ENCODE measurements around the gene PRRX2. TPM values are rescaled to one million over a fixed set of nuclear protein-coding genes. Genes with fewer than 3 reads are reported as not detected.
A peak's percentile ranks its signal among the peaks of the same experiment; 100 is the strongest.

PRRX2 gene
- 1 to 10 TPM; 1.7 to 9.3 (median 3.9) TPM for polyA plus RNA-seq (ENCODE audit: insufficient read length in 10 of 10)
- long read RNA-seq, donor 1, partial matches to known transcripts = 0 of 4 reads
- long read RNA-seq, donor 1, other reads (novel, unspliced or antisense) = 0 of 4 reads
- long read RNA-seq, donor 2, partial matches to known transcripts = 0 of 4 reads
- long read RNA-seq, donor 2, other reads (novel, unspliced or antisense) = 0 of 4 reads
- long read RNA-seq, donor 3 = 0 reads
- long read RNA-seq, donor 4, partial matches to known transcripts = 0 of 2 reads
- long read RNA-seq, donor 4, other reads (novel, unspliced or antisense) = 0 of 2 reads
- long read RNA-seq, donor 5, partial matches to known transcripts = 0 of 2 reads
- long read RNA-seq, donor 5, other reads (novel, unspliced or antisense) = 0 of 2 reads
- long read RNA-seq, donor 6, transcript PRRX2-201 (4 exons, 1,311 nt) = major isoform, 9 of 9 reads
- long read RNA-seq, donor 6, partial matches to known transcripts = 0 of 9 reads
- long read RNA-seq, donor 6, other reads (novel, unspliced or antisense) = 0 of 9 reads
- long read RNA-seq, donor 7, partial matches to known transcripts = 0 of 3 reads
- long read RNA-seq, donor 7, other reads (novel, unspliced or antisense) = 0 of 3 reads
- long read RNA-seq, donor 8, transcript PRRX2-201 (4 exons, 1,311 nt) = major isoform, 7 of 7 reads
- long read RNA-seq, donor 8, partial matches to known transcripts = 0 of 7 reads
- long read RNA-seq, donor 8, other reads (novel, unspliced or antisense) = 0 of 7 reads
- long read RNA-seq, donor 9, partial matches to known transcripts = 0 of 1 reads
- long read RNA-seq, donor 9, other reads (novel, unspliced or antisense) = 0 of 1 reads

- DNase-seq = peak; percentile 75 to 87 (median 76)
Observed at GRCh38 chr9:129665389-129665775, at the start of gene PRRX2. Gene PRRX2, plus strand, starts transcription at chr9:129665647. Its CDS starts 221 bp downstream, at chr9:129665868.

- DNase-seq = no peak
Observed at GRCh38 chr9:129617167-129617566, 48.3 kb upstream of the PRRX2 start.

GRCh38 chr9:129619787-129620668 lies 45.4 kb upstream of the PRRX2 start:
- peak in 1 of 3 donors; percentile 61 for DNase-seq

GRCh38 chr9:129620669-129621295 lies 44.7 kb upstream of the PRRX2 start, which contains the start of gene C9orf50:
Gene C9orf50, minus strand, starts transcription at chr9:129621101. Its CDS starts 527 bp downstream, at chr9:129620574.
- DNase-seq = no peak

GRCh38 chr9:129623331-129623730 lies 42.1 kb upstream of the PRRX2 start:
- DNase-seq = no peak

- DNase-seq = peak in 1 of 3 donors; percentile 71
Observed at GRCh38 chr9:129624168-129624759, 41.2 kb upstream of the PRRX2 start.

- no peak for DNase-seq
Observed at GRCh38 chr9:129624947-129625346, 40.5 kb upstream of the PRRX2 start.

GRCh38 chr9:129626079-129626624 lies 39.3 kb upstream of the PRRX2 start, which contains the start of gene NTMT1:
Gene NTMT1, plus strand, starts transcription at chr9:129626163. Its CDS starts 6,541 bp downstream, at chr9:129632704.
- peak; percentile 81 to 95 (median 89) for DNase-seq

GRCh38 chr9:129626625-129627284 lies 38.7 kb upstream of the PRRX2 start:
- peak in 2 of 3 donors; percentile 56 to 82 for DNase-seq

GRCh38 chr9:129627556-129628440 lies 37.6 kb upstream of the PRRX2 start:
- no peak for DNase-seq

GRCh38 chr9:129628709-129629108 lies 36.7 kb upstream of the PRRX2 start:
- no peak for DNase-seq

GRCh38 chr9:129629251-129629820 lies 36.1 kb upstream of the PRRX2 start:
- no peak for DNase-seq

- DNase-seq = no peak
Observed at GRCh38 chr9:129630967-129631673, 34.3 kb upstream of the PRRX2 start.

- no peak for DNase-seq
Observed at GRCh38 chr9:129631674-129632129, 33.7 kb upstream of the PRRX2 start.

- no peak for DNase-seq
Observed at GRCh38 chr9:129632460-129632859, 33.0 kb upstream of the PRRX2 start.

- no peak for DNase-seq
Observed at GRCh38 chr9:129633207-129633606, 32.2 kb upstream of the PRRX2 start.

- no peak for DNase-seq
Observed at GRCh38 chr9:129633848-129634247, 31.6 kb upstream of the PRRX2 start.

Data from muscle of back (tissue), 13 donors.